Activated T-cell treated with anti-CD3 and anti-CD28 coated beads, Interleukin-2, amount 50 U/mL, for 72 hours (primary cell): ENCODE measurements around the gene ESCO1. TPM values are rescaled to one million over a fixed set of nuclear protein-coding genes. Genes with fewer than 3 reads are reported as not detected.
"Not testable (repeated sequence)": the region's sequence is repeated elsewhere in the genome, so short reads cannot be mapped to it uniquely, and the experiment has no call there.

Source experiments
- ATAC-seq, 2 donors: fragments of 150-1000 bp; cut with Tn5 transposase; replicated peaks in 1 of 2; 2 replicates each; pipeline ENCODE4 v1.10.0; 2021; ENCODE audit warnings: moderate library complexity in 2 of 2, mild to moderate bottlenecking in 1 of 2
- DNase-seq, 2 donors: peaks; one replicate each; pipeline ENCODE4 v3.0.0; 2021 to 2022; ENCODE audit warnings: mixed read lengths in 1 of 2
- H3K27ac Mint-ChIP-seq: one replicate; pipeline ENCODE4 v1.8.0; 2022; ENCODE audit warnings: mild to moderate bottlenecking, moderate library complexity, mixed read lengths
- H3K27me3 Mint-ChIP-seq: one replicate; pipeline ENCODE4 v1.8.0; 2022; ENCODE audit warnings: low read depth, mixed read lengths
- H3K36me3 Mint-ChIP-seq, 2 donors: one replicate each; pipeline ENCODE4 v1.8.0; 2022; ENCODE audit warnings: mixed read lengths in 2 of 2, mild to moderate bottlenecking in 1 of 2; ENCODE audit not compliant: insufficient read depth in 2 of 2
- H3K4me1 Mint-ChIP-seq: one replicate; pipeline ENCODE4 v1.8.0; 2022; ENCODE audit warnings: low read depth, mixed read lengths
- H3K4me3 Mint-ChIP-seq, 2 donors: one replicate each; pipeline ENCODE4 v1.8.0; 2022; ENCODE audit warnings: mild to moderate bottlenecking in 2 of 2, mixed read lengths in 2 of 2, moderate library complexity in 2 of 2
- H3K9me3 Mint-ChIP-seq, 2 donors: one replicate each; pipeline ENCODE4 v1.8.0; 2022; ENCODE audit warnings: mixed read lengths in 2 of 2
- total RNA-seq, 2 donors: library from RNA; stranded (reverse); gene quantifications; one replicate each; pipeline ENCODE4 v1.2.3, GENCODE V29; 2022

The ESCO1 gene, protein sequence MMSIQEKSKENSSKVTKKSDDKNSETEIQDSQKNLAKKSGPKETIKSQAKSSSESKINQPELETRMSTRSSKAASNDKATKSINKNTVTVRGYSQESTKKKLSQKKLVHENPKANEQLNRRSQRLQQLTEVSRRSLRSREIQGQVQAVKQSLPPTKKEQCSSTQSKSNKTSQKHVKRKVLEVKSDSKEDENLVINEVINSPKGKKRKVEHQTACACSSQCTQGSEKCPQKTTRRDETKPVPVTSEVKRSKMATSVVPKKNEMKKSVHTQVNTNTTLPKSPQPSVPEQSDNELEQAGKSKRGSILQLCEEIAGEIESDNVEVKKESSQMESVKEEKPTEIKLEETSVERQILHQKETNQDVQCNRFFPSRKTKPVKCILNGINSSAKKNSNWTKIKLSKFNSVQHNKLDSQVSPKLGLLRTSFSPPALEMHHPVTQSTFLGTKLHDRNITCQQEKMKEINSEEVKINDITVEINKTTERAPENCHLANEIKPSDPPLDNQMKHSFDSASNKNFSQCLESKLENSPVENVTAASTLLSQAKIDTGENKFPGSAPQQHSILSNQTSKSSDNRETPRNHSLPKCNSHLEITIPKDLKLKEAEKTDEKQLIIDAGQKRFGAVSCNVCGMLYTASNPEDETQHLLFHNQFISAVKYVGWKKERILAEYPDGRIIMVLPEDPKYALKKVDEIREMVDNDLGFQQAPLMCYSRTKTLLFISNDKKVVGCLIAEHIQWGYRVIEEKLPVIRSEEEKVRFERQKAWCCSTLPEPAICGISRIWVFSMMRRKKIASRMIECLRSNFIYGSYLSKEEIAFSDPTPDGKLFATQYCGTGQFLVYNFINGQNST
- 10 to 100 TPM; 23.0 to 23.6 TPM for total RNA-seq

DNA sequence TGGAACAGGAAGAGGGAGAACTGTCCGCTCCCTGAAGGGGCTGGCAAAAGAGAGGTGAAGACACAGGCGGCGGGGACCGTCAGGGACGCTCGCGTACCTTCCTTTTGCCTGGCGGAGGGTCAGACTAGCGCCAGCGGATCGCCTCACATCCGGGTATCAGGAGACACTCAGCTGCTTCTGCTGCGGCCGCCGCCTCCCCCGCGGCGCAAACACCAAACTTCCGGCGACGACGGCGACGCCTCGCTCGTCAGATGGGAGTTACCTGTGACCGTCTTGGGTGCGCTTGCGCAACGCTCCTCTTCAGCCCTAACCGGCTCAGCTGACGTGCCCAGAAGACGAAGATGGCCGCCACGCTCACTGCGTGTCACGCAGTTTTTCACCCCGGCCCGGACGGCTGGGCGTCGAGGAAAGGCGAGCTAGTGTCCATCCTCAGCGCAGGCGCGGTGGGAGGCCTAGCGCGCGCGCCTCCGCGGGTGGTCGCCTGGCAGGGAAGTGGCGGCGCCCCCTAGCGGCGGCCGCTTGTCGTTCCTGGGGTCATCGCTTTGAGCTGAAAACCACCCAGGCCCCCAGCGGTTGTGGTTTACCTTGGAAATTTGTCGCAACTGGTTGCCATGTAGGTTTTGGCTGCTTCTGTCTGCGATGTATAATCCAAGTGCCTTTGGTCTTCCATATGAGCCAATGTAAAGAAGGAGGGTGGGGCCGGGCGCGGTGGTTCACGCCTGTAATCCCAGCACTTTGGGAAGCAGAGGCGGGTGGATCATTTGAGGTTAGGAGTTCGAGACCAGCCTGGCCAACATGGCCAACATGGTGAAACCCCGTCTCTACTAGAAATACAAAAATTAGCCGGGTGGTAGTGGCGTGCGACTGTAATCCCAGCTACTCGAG is at the start of gene ESCO1:
TSS of gene ESCO1 (minus strand) at position 179 of the 885 bp plus-strand sequence. CDS start 25,861 bp downstream, outside the sequence.
- Mint-ChIP-seq H3K4me3 (peak within 1 kb of the TSS; percentile 93 to 97), H3K4me1 (peaks cover 16% of the 10 kb centered on the region), H3K27ac (peak within 1 kb of the TSS; percentile 97), H3K36me3 (no peaks in the 10 kb centered on the region), H3K27me3 (no peaks in the 10 kb centered on the region), H3K9me3 (no peaks in the 10 kb centered on the region)
- peak; percentile 94 to 95 for DNase-seq
- peak; percentile 91 to 93 for ATAC-seq

DNA sequence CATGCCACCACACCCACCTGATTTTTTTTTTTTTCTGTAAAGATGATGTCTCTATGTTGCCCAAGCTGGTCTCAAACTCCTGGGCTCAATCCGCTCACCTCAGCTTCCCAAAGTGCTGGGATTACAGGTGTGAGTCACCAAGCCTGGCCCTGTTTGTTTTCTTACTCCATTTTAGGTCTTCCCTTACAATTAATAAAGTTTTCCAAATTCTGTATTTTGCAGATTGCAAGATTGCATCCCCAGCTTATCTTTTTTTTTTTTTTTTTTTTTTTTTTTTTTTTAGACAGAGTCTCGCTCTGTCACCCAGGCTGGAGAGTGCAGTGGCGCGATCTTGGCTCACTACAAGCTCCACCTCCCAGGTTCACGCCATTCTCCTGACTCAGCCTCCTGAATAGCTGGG is 39.9 kb upstream of the ESCO1 start:
- not testable (repeated sequence) for H3K27ac Mint-ChIP-seq, H3K9me3 Mint-ChIP-seq, ATAC-seq, DNase-seq, H3K27me3 Mint-ChIP-seq, H3K4me3 Mint-ChIP-seq, H3K36me3 Mint-ChIP-seq
- peaks cover 11% of the 10 kb centered on the region for H3K4me1 Mint-ChIP-seq

DNA sequence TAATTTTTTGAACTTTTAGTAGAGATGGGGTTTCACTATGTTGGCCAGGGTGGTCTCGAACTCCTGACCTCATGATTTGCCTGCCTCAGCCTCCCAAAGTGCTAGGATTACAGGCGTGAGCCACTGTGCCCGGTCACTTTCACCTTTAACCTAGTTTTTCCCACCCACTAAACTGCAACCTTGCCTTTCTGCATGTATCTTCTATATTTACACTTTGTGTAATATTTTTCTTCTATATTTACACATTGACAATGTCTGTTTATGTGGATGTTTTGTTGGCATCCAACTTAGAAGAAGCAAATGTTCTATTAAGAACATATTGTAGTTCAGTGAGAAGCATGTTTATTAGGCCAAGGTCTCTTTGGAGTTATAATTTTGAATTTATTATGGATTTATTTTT is 38.3 kb upstream of the ESCO1 start:
- DNase-seq = no peak
- Mint-ChIP-seq H3K36me3 (peaks cover 2 to 4% of the 10 kb centered on the region in 2 donors), H3K9me3 (no peaks in the 10 kb centered on the region), H3K4me1 (peaks cover 11% of the 10 kb centered on the region), H3K4me3 (no peak overlapping the region), H3K27me3 (no peaks in the 10 kb centered on the region), H3K27ac (peak overlapping the region; percentile 46)
- ATAC-seq = no peak

DNA sequence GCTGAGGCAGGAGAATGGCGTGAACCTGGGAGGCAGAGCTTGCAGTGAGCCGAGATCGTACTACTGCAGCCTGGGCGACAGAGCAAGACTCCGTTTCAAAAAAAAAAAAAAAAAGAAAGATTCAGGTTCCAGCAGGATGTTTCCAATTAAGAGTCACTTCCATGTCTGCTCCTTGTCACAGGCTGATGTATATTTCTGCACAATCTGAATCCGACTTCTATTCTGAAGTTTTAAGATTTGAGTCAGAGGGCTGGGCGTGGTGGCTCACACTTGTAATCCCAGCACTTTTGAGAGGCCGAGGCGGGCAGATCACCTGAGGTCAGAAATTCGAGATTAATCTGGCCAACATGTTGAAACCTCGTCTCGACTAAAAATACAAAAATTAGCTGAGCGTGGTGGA is 36.3 kb upstream of the ESCO1 start:
- Mint-ChIP-seq H3K36me3 (peaks cover 2 to 4% of the 10 kb centered on the region in 2 donors), H3K27me3 (no peaks in the 10 kb centered on the region), H3K27ac (no peak overlapping the region), H3K4me3 (no peak overlapping the region), H3K4me1 (peaks cover 11% of the 10 kb centered on the region), H3K9me3 (no peaks in the 10 kb centered on the region)
- no peak for DNase-seq
- ATAC-seq = no peak

DNA sequence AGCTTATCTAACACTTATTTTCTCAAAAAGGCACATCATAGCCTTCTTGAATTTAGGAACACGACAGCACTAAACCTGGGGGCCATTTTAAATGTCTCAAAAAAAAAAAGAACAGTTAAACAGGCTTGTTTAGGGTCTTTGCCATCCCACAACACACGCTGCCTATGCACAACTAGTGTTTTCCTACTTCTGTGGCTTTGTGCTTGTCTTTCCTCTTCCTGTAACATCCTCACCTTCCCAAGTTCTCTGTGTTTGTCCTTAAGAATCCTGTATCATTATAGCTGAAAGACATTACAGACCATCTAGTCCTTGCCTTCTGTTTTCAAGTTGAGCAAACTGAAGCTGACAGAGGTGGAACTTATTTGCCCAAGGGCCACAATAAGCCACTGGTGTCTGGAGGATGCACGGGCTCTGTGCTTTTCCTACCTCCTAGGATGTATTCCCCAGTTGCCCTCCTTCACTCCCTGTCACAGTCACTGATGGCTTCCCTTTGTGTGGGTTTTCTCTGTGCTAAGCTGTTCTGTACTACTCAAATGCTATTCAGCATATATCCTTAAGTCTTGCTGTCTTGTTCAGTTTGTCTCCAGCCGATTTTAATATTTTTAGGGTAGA is 34.2 kb upstream of the ESCO1 start:
- no peak for DNase-seq
- no peaks in the 10 kb centered on the region for H3K9me3 Mint-ChIP-seq
- H3K27me3 Mint-ChIP-seq = no peaks in the 10 kb centered on the region
- peaks cover 2 to 12% of the 10 kb centered on the region in 2 donors for H3K36me3 Mint-ChIP-seq
- H3K4me3 Mint-ChIP-seq = no peak overlapping the region
- H3K27ac Mint-ChIP-seq = no peak overlapping the region
- peaks cover 11% of the 10 kb centered on the region for H3K4me1 Mint-ChIP-seq
- no peak for ATAC-seq

DNA sequence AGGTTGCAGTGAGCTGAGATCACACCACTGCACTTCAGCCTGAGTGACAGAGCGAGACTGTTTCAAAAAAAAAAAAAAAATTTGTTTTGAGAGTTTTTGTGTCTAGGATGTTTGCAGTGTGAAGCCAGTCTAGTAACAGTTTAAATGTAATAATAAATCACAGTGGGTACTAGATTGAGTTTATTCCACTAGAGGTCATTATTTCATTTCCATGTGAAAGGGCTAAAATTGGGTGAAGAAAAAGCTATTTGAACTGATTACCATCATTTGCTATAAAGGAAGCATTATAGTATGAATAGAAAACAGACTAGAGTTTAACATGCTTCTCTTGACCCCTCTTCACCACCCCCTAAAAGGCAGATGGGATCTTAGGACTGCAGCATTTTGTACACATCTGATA is 31.9 kb upstream of the ESCO1 start:
- DNase-seq = no peak
- Mint-ChIP-seq H3K4me1 (peaks cover 12% of the 10 kb centered on the region), H3K9me3 (no peaks in the 10 kb centered on the region), H3K27me3 (no peaks in the 10 kb centered on the region), H3K27ac (no peak overlapping the region), H3K36me3 (peaks cover 3 to 17% of the 10 kb centered on the region in 2 donors), H3K4me3 (no peak overlapping the region)
- ATAC-seq = no peak

DNA sequence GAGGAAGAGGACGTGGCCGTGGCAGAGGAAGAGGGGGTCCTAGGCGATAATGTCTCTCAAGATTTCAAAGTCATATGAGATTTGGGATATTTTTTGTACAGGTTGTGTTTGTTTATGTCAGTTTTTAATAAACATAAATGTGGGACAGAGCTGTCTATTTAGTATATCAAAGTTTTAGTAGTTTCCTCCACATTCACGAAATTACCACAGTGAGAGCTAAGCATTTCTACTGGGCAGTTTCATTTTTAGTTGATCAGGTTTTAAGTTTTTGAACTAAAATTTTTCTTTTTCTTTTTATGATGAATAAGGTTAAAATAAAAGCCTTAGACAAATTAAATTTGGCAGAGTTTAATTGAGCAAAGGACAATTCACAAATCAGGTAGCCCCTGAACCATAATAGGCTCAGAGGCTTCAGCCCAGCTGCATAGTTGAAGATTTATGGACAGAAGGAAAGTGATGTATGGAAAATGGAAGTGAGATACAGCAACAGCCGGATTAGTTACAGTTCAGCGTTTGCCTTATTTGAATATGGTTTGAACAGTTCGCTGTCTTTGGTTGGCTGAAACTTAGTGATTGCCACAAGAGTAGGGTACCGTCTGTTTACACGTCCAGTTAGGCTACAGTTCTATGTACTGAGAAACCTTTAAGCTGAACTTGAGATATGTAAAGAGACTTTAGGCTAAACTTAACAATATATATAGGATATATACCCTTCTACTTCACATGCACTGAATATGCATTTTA is 28.8 kb upstream of the ESCO1 start:
- peak in 1 of 2 donors; percentile 23 for ATAC-seq
- Mint-ChIP-seq H3K4me1 (peaks cover 14% of the 10 kb centered on the region), H3K9me3 (no peaks in the 10 kb centered on the region), H3K4me3 (peak overlapping the region in 1 of 2 donors; percentile 6), H3K27ac (peak overlapping the region; percentile 85), H3K36me3 (peaks cover 5 to 29% of the 10 kb centered on the region in 2 donors), H3K27me3 (no peaks in the 10 kb centered on the region)
- no peak for DNase-seq

DNA sequence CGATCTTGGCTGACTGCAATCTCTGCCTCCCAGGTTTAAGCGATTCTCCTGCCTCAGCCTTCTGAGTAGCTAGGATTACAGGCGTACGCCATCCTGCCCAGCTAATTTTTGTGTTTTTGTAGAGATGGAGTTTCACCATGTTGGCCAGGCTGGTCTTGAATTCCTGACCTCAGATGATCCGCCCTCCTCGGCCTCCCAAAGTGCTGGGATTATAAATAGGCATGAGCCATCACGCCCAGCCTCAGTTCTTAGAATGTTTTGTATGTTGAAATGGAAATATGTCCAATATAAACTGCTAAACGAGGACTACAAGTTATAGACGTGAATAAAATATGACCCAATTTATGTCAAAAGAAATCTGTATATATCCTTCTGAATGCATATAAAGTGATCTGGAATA is 21.1 kb upstream of the ESCO1 start:
- ATAC-seq, H3K4me3 Mint-ChIP-seq, H3K27me3 Mint-ChIP-seq, DNase-seq, H3K27ac Mint-ChIP-seq, H3K9me3 Mint-ChIP-seq: not testable (repeated sequence)
- H3K36me3 Mint-ChIP-seq = peaks cover 7 to 38% of the 10 kb centered on the region in 2 donors
- peaks cover 22% of the 10 kb centered on the region for H3K4me1 Mint-ChIP-seq

DNA sequence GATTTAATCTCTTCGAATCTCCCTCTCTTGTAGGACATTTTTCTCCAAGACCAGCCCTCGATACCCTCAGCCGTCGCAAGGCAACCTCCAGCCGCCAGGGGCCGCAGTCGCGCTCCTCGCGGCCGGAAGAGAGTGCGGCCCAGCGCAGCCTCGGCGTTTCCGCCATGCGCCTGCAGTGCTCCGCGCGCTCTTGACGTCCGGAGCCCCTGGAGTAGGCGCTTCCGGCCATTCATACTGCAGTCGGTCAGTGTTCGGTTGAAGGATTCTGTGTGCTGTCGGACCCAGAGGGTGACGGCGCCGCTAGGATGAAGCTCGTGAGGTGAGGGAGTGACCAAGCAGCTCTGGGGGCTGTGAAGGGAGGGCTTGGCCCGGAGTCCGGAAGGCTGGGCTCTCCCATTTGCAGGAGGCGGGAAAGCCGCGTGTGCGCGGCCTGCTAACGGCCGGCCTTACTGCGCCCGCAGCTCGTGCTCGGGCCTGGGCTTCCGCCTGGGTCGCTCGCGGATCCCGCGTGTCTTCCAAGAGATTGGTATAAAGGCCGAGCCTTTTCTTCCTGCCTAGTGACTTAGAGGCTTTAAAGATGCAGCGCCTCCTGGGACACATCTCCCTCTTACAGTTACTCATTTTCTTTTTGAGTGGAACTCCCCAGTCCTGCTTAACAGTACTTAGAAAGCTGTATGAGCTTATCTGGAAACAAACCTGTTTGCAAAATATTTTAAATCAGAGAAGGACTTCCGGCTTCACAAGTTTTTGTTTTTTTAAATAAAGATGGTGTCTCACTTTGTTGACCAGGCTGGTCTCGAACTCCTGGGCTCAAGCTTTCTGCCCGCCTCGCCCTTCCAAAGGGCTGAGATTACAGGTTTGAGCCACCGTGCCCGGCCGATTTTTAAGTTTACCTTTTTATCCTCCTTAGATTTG is 11.9 kb upstream of the ESCO1 start, which contains the start of gene SNRPD1:
TSS of gene SNRPD1 (plus strand) at position 190 of the 915 bp plus-strand sequence. CDS start at position 306, 116 bp downstream.
- Mint-ChIP-seq H3K4me1 (peaks cover 53% of the 10 kb centered on the region), H3K36me3 (peaks cover 6 to 17% of the 10 kb centered on the region in 2 donors), H3K4me3 (peak within 1 kb of the TSS; percentile 98 to 99), H3K9me3 (no peaks in the 10 kb centered on the region), H3K27me3 (no peaks in the 10 kb centered on the region), H3K27ac (peak within 1 kb of the TSS; percentile 97)
- DNase-seq = peak; percentile 90 to 94
- ATAC-seq = peak; percentile 98 to 100

DNA sequence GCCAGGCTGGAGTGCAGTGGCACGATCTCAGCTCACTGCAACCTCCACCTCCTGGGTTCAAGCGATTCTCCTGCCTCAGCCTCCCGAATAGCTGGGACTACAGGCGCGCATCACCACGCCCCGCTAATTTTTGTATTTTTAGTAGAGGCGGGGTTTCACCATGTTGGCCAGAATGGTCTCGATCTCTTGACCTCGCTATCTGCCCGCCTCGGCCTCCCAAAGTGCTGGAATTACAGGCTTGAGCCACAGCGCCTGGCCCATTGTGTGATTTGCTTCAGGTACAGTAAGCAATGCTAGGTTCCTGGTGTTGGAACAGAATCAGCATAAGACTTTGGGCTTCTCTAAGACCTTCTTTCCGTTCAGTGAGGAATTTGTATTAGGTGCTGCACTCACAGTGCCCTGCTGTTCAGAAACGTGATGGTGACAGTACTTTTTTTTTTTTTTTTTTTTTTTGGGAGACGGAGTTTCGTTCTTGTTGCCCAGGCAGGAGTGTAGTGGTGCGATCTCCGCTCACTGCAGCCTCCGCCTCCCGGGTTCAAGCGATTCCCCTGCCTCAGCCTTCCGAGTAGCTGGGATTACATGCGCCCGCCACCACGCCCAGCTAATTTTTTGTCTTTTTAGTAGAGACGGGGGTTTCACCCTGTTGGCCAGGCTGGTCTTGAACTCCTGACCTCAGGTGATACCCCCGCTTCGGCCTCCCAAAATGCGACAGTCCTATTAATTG is 11.1 kb upstream of the ESCO1 start:
- peak overlapping the region; percentile 97 for H3K27ac Mint-ChIP-seq
- ATAC-seq = peak; percentile 2 to 6
- H3K36me3 Mint-ChIP-seq = peaks cover 6 to 11% of the 10 kb centered on the region in 2 donors
- peak overlapping the region; percentile 98 to 99 for H3K4me3 Mint-ChIP-seq
- H3K27me3 Mint-ChIP-seq, DNase-seq, H3K9me3 Mint-ChIP-seq: not testable (repeated sequence)
- peaks cover 45% of the 10 kb centered on the region for H3K4me1 Mint-ChIP-seq
